Measurements from ENCODE around the gene ADI1.

DNA sequence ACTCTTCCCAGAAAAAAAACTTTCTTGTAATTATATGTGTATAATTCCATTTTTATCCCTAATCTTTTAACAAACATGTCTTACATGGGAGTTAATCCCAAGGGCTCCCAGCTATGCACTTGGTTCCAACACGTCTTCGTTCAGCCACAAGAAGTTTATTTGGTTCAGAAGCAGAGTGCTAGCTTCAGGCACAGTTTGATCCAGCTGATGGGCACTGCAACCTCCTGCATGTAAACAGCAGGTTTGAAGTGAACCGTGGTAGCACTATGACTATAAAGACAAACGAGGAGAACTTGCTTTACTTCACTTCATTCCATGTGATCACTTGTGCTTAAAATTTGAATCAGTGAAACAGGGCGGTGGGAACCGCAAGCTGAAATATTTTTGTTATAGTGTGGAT, 45.8 kb upstream of the ADI1 start:
- TF ChIP-seq, protein P1, sequence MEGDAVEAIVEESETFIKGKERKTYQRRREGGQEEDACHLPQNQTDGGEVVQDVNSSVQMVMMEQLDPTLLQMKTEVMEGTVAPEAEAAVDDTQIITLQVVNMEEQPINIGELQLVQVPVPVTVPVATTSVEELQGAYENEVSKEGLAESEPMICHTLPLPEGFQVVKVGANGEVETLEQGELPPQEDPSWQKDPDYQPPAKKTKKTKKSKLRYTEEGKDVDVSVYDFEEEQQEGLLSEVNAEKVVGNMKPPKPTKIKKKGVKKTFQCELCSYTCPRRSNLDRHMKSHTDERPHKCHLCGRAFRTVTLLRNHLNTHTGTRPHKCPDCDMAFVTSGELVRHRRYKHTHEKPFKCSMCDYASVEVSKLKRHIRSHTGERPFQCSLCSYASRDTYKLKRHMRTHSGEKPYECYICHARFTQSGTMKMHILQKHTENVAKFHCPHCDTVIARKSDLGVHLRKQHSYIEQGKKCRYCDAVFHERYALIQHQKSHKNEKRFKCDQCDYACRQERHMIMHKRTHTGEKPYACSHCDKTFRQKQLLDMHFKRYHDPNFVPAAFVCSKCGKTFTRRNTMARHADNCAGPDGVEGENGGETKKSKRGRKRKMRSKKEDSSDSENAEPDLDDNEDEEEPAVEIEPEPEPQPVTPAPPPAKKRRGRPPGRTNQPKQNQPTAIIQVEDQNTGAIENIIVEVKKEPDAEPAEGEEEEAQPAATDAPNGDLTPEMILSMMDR (IDR thresholded peaks at IDR 0.05; ENCODE audit: insufficient read depth, low read length) = no peak
- TF ChIP-seq POLR2AphosphoS5 (IDR thresholded peaks at IDR 0.05; ENCODE audit: low read depth) = no peak

All from HL-60 (cell line).